Erythroblast (primary cell): Measurements from ENCODE around the gene CRYBG1.

ENCODE experiments used
- GATA1 ChIP-seq: IDR thresholded peaks from 2 replicates; pipeline ENCODE4 v1.6.1; 2011; ENCODE audit warnings: low read depth, mild to moderate bottlenecking, control low read depth, low read length, moderate library complexity
- POLR2A ChIP-seq: IDR thresholded peaks from 2 replicates; pipeline ENCODE4 v1.6.1; 2011; ENCODE audit warnings: mild to moderate bottlenecking, low read length

DNA sequence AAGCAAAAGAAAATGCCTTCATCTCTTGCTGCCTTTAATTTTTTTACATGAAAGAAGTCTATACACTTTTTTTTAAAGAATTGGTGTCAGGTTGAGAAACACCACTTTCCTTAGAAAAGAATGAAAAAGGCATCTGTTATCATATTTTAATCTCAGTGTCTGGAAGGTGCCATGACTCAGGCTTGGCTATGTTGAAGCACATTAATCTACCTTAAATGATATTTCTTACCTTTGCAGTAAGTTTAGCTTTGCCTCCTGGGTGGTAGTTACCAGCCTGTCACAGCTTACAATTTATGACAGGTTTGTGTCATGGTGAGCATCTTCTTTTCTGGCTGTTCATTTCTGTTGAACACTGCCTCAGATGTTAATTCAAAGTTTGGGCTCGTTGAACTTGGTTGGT, 173.5 kb downstream of the CRYBG1 start:
- no peak for TF ChIP-seq POLR2A
- no peak for TF ChIP-seq GATA1
